GM12878 (cell line): ENCODE measurements around the gene M1AP.

Experiments used
- BCLAF1 ChIP-seq: fragments of 450-650 bp; IDR thresholded peaks from 2 replicates; pipeline ENCODE4 v1.6.1; 2017; ENCODE audit warnings: antibody characterized with exemption, mild to moderate bottlenecking, moderate library complexity
- CBFB ChIP-seq: IDR thresholded peaks from 2 replicates; pipeline ENCODE4 v1.6.1; 2016; ENCODE audit warnings: antibody characterized with exemption, low read depth
- E2F8 ChIP-seq: fragments of 450-650 bp; IDR thresholded peaks from 2 replicates; pipeline ENCODE4 v1.6.1; 2018; ENCODE audit warnings: mild to moderate bottlenecking, low read depth, moderate library complexity; ENCODE audit not compliant: partially characterized antibody
- MAX ChIP-seq: IDR thresholded peaks from 2 replicates; pipeline ENCODE4 v1.6.1; 2012; ENCODE audit warnings: low read depth, low read length, improper control_type of control experiment
- NFIC ChIP-seq: IDR thresholded peaks from 2 replicates; pipeline ENCODE4 v1.6.1; 2012; ENCODE audit warnings: low read depth, mild to moderate bottlenecking, inconsistent platforms, low read length, moderate library complexity
- POLR2AphosphoS2 ChIP-seq: IDR thresholded peaks from 2 replicates; pipeline ENCODE4 v1.6.1; 2011; ENCODE audit warnings: low read depth, mild to moderate bottlenecking, low read length, improper control_type of control experiment, moderate library complexity
- TBL1XR1 ChIP-seq: IDR thresholded peaks from 2 replicates; pipeline ENCODE4 v1.6.1; 2012; ENCODE audit warnings: low read depth, low read length, improper control_type of control experiment
- ZBTB33 ChIP-seq: fragments of 450-650 bp; IDR thresholded peaks from 2 replicates; pipeline ENCODE4 v1.6.1; 2017; ENCODE audit warnings: mild to moderate bottlenecking
- ZNF207 ChIP-seq: fragments of 450-650 bp; IDR thresholded peaks from 2 replicates; pipeline ENCODE4 v1.6.1; 2014; ENCODE audit warnings: antibody characterized with exemption, mild to moderate bottlenecking, borderline replicate concordance
- TF ChIP-seq, protein P1 (sequence below), 3 experiments: IDR thresholded peaks in 2 of 3; conservative IDR thresholded peaks in 1 of 3; 2 replicates each; pipeline ENCODE4 v1.5.1; 2011; ENCODE audit warnings: low read depth in 3 of 3, low read length in 3 of 3, mild to moderate bottlenecking in 3 of 3, control low read depth in 2 of 3, moderate library complexity in 2 of 3, inconsistent platforms in 1 of 3, mixed read lengths in 1 of 3; ENCODE audit not compliant: control insufficient read depth in 2 of 3, insufficient read depth in 1 of 3; ENCODE audit errors: extremely low read depth in 1 of 3

- TF ChIP-seq, protein P1, sequence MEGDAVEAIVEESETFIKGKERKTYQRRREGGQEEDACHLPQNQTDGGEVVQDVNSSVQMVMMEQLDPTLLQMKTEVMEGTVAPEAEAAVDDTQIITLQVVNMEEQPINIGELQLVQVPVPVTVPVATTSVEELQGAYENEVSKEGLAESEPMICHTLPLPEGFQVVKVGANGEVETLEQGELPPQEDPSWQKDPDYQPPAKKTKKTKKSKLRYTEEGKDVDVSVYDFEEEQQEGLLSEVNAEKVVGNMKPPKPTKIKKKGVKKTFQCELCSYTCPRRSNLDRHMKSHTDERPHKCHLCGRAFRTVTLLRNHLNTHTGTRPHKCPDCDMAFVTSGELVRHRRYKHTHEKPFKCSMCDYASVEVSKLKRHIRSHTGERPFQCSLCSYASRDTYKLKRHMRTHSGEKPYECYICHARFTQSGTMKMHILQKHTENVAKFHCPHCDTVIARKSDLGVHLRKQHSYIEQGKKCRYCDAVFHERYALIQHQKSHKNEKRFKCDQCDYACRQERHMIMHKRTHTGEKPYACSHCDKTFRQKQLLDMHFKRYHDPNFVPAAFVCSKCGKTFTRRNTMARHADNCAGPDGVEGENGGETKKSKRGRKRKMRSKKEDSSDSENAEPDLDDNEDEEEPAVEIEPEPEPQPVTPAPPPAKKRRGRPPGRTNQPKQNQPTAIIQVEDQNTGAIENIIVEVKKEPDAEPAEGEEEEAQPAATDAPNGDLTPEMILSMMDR (IDR thresholded peaks at IDR 0.05 in 2 of 3, conservative IDR thresholded peaks at IDR 0.05 in 1 of 3; ENCODE audit: control insufficient read depth in 2 of 3, extremely low read depth in 1 of 3, insufficient read depth in 1 of 3, low read depth in 3 of 3, low read length in 3 of 3): no peak
- TF ChIP-seq E2F8: no peak
- TF ChIP-seq POLR2AphosphoS2: no peak
- TF ChIP-seq CBFB: no peak
- TF ChIP-seq ZNF207: no peak
- TF ChIP-seq ZBTB33: no peak
- no peak for TF ChIP-seq NFIC
- no peak for TF ChIP-seq BCLAF1
- TF ChIP-seq MAX: no peak
- TF ChIP-seq TBL1XR1: no peak
Measured at GRCh38 chr2:74514368-74515270, 133.5 kb downstream of the M1AP start, which contains the start of gene TLX2.
